ENCODE results near the gene GNAZ. TPM values are rescaled to one million over a fixed set of nuclear protein-coding genes. Genes with fewer than 3 reads are reported as not detected.

The GNAZ gene
- total and polyA plus RNA-seq, 5 experiments from 2014 or later = 0.30 to 0.68 (median 0.48) TPM; not detected in 2

DNA sequence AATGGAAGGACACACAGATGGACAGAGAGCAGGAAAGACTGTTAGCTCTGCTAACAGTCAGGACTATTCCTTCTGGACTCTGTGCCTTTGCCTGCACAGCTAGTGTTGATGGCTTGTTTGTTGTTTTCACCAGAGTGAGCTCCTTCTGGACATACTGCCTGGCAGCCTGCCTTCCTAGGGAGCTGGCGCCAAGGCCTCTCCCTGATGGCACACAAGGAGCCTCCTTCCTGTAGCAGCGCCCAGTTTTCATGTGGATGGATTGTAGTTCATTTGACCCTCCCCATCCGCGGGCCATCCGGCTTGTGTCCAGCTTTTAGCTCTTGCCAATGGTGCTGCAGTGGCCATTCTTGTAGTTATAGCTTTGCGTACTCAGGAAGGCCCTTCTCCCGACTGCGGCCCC is 93.3 kb downstream of the GNAZ start:
- H3K36me3 Mint-ChIP-seq = no peaks in the 10 kb centered on the region
- no peaks in the 10 kb centered on the region for H3K27me3 Mint-ChIP-seq
- H3K4me3 Mint-ChIP-seq = no peak overlapping the region
- POLR2A ChIA-PET = interaction anchor here (0.6 kb wide), 2 partner anchors 682 to 1304 kb away, joined by 3 to 6 read pairs; no protein-coding TSS in a partner anchor
- no peak overlapping the region for H3K27ac Mint-ChIP-seq
- ATAC-seq (no peak), DNase-seq (no peak)
- no peaks in the 10 kb centered on the region for H3K9me3 Mint-ChIP-seq
- H3K4me1 Mint-ChIP-seq = peaks cover 0 to 6% (median 0%) of the 10 kb centered on the region in 4 donors

- Mint-ChIP-seq H3K36me3 (no peaks in the 10 kb centered on the region), H3K27me3 (no peaks in the 10 kb centered on the region), H3K4me3 (no peak overlapping the region), H3K4me1 (peaks cover 0 to 6% (median 0%) of the 10 kb centered on the region in 4 donors), H3K9me3 (no peaks in the 10 kb centered on the region), H3K27ac (no peak overlapping the region)
- DNase-seq = no peak
- ATAC-seq = no peak
- POLR2A ChIA-PET = interaction anchor here (0.6 kb wide), 2 partner anchors 682 to 1305 kb away, joined by 3 to 6 read pairs; no protein-coding TSS in a partner anchor
Observed at GRCh38 chr22:23164091-23164490, 93.8 kb downstream of the GNAZ start.

DNA sequence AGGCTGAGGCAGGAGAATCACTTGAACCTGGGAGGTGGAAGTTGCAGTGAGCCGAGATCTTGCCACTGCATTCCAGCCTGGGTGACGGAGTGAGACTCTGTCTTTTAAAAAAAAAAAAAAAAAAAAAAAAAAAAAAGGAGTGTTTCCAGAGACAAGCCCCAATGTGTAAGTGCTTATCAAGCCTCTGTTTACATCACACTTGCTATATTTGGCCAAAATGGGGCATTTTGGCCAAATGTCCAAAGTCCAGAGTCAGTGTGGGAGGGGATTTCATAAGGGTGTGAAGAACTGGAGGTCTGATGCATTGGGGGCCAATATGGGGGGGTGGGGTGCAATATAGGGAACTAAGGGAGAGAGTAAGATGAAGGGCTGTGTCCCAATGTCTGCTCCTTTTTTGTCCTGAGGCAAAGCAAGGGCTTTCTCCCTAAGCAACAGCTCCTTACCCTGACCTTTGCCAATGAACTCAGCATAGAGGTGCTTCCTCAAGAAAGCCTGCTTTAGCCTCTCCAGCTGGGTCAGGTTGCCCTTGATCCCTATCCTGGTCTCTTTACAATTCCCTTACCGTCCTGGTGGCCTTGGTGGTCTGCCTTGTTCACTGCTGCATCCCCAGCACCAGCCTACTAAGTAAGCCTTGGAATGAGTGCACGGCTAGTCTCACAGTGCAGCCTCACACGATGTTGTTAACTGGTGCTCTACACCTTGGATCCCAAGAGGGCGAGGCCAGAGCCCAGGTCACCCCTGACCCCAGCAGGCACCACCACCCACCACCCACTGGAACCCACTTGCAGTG is 95.9 kb downstream of the GNAZ start:
- DNase-seq = no peak
- Mint-ChIP-seq H3K36me3 (no peaks in the 10 kb centered on the region), H3K27ac (peak overlapping the region in 3 of 10 donors; percentile 12 to 40 (median 17)), H3K9me3 (no peaks in the 10 kb centered on the region), H3K4me3 (no peak overlapping the region), H3K4me1 (peaks cover 0 to 6% (median 0%) of the 10 kb centered on the region in 4 donors), H3K27me3 (no peaks in the 10 kb centered on the region)
- no peak for ATAC-seq
- POLR2A ChIA-PET = no interaction called here

- Mint-ChIP-seq H3K4me1 (peaks cover 0 to 6% (median 0%) of the 10 kb centered on the region in 4 donors), H3K36me3 (no peaks in the 10 kb centered on the region), H3K9me3 (no peaks in the 10 kb centered on the region), H3K27me3 (no peaks in the 10 kb centered on the region), H3K27ac (peak overlapping the region in 1 of 10 donors; percentile 12), H3K4me3 (no peak overlapping the region)
- DNase-seq = no peak
- POLR2A ChIA-PET = interaction anchor here (0.6 kb wide), 1 partner anchor 23 kb away, joined by 3 read pairs; no protein-coding TSS in a partner anchor
- no peak for ATAC-seq
Observed at GRCh38 chr22:23166841-23167616, 96.7 kb downstream of the GNAZ start.

GRCh38 chr22:23168391-23169042 is 98.2 kb downstream of the GNAZ start:
- Mint-ChIP-seq H3K36me3 (no peaks in the 10 kb centered on the region), H3K4me1 (peaks cover 0 to 3% (median 0%) of the 10 kb centered on the region in 4 donors), H3K27ac (no peak overlapping the region), H3K27me3 (no peaks in the 10 kb centered on the region), H3K4me3 (no peak overlapping the region), H3K9me3 (no peaks in the 10 kb centered on the region)
- POLR2A ChIA-PET = interaction anchor here (0.9 kb wide), 1 partner anchor 33 kb away, joined by 3 read pairs; no protein-coding TSS in a partner anchor
- ATAC-seq = no peak
- DNase-seq = no peak

DNA sequence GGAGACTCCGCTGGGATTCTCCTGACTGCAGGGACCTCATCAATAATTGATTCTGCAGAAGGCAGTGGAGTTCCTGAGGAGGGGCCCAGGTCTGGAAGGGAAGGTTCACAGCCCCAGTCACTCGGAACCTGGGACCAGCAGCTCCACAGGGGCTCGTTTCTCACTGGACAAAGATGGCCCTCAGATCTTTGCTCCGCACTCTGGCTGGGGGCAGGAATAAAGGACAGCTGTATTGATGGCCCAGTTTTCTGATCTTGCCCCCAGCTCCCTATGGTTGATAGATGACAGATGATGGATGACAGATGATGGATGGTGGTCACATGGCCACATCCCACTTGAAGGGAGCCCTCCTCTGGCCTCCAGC is 98.7 kb downstream of the GNAZ start:
- POLR2A ChIA-PET = interaction anchor here (0.9 kb wide), 1 partner anchor 33 kb away, joined by 3 read pairs; no protein-coding TSS in a partner anchor
- H3K9me3 Mint-ChIP-seq = no peaks in the 10 kb centered on the region
- no peak overlapping the region for H3K4me3 Mint-ChIP-seq
- H3K36me3 Mint-ChIP-seq = no peaks in the 10 kb centered on the region
- peaks cover 2 to 5% (median 4%) of the 10 kb centered on the region in 4 donors for H3K4me1 Mint-ChIP-seq
- H3K27me3 Mint-ChIP-seq = no peaks in the 10 kb centered on the region
- peak overlapping the region in 3 of 10 donors; percentile 48 to 71 (median 57) for H3K27ac Mint-ChIP-seq
- DNase-seq (no peak), ATAC-seq (no peak)

Other genes with a start within 250 kb of the GNAZ start
- 1 to 10 TPM; 1.6 to 2.4 TPM for gene IGLL5, start 182.7 kb upstream of the GNAZ start, total RNA-seq
- gene IGLL5, start 182.7 kb upstream of the GNAZ start, polyA plus RNA-seq = under 1 TPM in 2 of 3 donors, not detected in 1; 0.27 to 0.33 TPM
- gene RSPH14, start 71.5 kb downstream of the GNAZ start, total RNA-seq = under 1 TPM in 1 of 2 experiments, not detected in 1; 0.77 TPM
- gene RSPH14, start 71.5 kb downstream of the GNAZ start, polyA plus RNA-seq = under 1 TPM in 1 of 3 donors, not detected in 2; 0.26 TPM
- 1 to 10 TPM; 1.1 to 1.2 TPM for gene RAB36, start 75.0 kb downstream of the GNAZ start, total RNA-seq
- gene RAB36, start 75.0 kb downstream of the GNAZ start, polyA plus RNA-seq = 1 to 10 TPM in 1 of 3 donors, under 1 TPM in 2; 0.66 to 2.0 (median 0.97) TPM
- 10 to 100 TPM; 72.1 to 76.9 TPM for gene BCR, start 110.0 kb downstream of the GNAZ start, total RNA-seq
- gene BCR, start 110.0 kb downstream of the GNAZ start, polyA plus RNA-seq = 10 to 100 TPM in 1 of 3 donors, 1 to 10 TPM in 2; 3.8 to 18.3 (median 5.6) TPM